HG03103 (cell line): ENCODE measurements around the gene FNBP1.

Experiments used
- ATAC-seq: cut with Tn5 transposase; IDR thresholded peaks from one replicate; pipeline ENCODE4 v1.9.1; 2021; ENCODE audit warnings: low read depth; ENCODE audit not compliant: unreplicated experiment

Gene FNBP1

DNA sequence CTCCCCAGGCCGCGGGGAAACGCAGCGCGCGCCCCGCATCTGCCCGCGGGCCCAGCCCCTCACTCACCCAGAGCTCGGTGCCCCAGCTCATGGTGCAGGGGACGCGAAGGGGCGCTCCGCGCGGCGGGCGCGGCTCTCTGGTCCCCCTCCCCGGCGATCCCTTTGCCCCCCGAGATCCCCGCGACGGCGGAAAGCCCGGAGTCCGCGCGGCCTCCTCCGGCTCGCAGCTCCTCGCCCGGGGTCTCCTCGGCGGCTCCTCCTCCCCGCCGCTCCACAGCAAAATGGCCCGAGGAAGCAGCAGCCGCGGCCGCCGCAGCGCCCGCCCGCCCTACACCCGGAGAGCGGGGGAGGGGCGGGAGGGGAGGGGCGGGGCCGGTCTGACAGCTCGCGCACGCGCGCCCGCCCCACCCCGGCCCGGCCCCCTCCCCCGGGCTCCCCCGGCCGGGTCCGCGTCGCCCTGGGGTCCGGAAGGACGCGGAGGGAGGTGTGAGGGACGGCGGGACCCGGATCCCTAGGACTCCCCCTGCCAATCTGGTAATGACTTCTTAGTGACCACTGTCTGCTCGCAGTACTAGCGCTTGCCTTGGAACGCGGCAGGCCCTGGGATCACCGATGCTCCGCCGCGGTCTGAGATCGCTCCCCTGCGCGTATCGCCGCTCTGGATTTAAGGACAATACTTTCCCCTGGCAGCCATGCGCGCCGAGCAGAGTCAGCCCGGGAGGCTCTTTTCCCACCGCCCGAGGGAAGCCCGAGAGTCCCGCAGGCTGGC is at the start of gene FNBP1:
FNBP1 (minus strand) TSS at position 305 of the 769 bp plus-strand sequence; CDS start at position 91, 214 bp downstream.
- no peak for ATAC-seq

DNA sequence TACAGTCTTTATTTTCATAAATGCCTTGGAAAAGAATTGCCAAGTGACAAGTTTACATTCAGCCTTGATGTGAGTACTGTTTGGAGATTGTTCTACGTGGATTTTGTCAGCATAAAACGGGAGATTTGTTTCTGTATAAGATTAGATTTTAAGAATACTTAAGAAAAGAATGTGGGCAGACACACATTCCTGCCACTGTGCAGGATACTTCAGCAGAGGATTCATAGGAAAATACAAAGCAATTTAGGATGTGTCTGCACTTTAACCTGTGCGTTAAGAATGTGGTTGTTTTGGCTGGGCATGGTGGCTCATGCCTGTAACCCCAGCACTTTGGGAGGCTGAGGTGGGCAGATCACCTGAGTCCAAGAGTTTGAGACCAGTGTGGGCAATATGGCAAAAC is 47.9 kb upstream of the FNBP1 start:
- no peak for ATAC-seq

DNA sequence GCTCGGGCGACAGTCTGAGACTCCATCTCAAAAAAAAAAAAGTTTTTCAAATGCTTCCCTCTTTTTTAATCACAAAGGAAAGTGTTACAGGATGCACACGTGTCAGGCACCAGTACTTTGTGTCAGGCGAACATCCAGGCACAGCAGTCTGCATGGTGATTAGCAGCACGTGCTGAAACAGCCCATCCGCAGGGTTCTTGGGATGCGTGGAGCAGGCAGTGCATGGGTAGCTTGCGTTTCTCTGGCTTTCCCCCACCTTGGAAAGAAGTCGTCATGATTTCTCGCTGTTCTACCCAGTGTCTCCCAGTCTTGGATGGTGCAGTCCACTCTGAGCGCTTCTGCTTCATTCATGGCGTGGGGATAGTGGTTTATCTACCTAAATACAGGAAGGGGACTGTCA is 46.2 kb upstream of the FNBP1 start:
- no peak for ATAC-seq

DNA sequence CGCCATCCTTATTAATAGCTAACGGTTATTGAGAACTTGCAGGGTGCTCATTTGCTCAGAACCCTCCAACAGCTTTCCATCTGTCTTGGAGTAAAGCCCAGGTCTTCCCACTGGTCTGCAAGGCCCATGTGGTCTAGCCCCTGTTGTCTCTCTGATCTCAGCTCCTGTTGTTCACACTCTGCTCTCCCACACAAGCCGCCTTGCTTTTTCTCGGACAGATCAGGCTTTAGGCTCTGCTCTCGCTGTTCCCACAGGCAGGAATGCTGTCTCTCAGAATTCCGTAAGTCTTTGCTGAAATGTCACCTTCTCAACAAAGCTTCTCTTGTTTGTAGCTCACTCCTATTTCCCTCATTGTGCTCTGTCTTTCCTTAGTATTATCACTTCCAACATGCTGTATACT is 45.1 kb upstream of the FNBP1 start:
- no peak for ATAC-seq

DNA sequence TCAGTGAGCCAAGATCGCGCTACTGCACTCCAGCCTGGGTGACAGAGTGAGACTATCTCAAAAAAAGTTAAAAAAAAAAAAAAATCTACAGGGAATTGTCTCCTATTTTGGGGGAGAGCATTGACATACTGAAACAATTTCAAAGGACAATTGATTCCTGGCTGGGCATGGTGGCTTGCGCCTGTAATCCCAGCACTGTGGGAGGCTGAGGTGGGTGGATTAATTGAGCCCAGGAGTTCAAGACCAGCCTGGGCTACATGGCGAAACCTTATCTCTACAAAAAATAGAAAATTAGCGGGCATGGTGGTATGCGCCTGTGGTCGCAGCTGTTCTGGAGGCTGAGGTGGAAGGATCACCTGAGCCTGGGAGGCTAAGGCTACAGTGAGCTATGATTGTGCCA is 41.3 kb upstream of the FNBP1 start:
- ATAC-seq, result no peak

DNA sequence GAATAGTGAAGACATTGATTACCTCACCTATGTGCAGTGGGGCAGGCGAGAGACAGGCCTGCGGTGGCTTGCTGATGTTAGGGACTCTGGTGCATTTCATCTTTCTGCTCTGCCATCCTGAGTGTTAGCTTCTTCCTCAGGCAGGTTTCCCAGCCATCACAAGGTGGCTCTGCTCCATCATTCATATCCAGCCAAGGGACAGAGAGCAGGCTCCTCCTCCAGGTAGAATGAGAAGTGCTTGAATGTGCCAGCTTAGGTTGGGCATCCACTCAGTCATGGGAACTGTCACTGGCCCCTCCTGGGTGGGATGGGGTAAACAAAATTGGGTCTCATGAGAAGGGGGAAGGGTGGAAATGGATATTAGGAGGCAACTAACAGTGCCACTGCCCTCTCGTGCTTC is 35.6 kb upstream of the FNBP1 start:
- no peak for ATAC-seq

DNA sequence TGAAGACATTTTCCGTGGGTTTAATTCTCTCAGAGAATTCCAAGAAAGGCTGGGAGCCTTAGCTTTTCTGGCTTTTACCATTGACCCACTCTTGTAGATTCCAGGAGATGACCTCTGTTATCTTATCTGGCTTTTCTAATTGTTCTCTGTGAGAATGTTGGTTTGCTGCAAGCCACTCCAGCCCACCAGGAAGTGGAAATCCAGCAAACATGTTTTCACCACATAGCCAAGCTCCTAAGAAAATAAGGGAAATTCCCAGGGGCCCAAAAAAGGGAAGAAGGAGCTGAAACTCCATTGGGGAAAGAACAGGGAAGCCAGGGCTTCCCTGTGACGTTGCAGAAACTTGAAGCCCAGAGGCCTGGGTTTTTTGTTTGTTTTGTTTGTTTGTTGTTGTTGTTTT is 30.4 kb upstream of the FNBP1 start:
- ATAC-seq, result no peak

DNA sequence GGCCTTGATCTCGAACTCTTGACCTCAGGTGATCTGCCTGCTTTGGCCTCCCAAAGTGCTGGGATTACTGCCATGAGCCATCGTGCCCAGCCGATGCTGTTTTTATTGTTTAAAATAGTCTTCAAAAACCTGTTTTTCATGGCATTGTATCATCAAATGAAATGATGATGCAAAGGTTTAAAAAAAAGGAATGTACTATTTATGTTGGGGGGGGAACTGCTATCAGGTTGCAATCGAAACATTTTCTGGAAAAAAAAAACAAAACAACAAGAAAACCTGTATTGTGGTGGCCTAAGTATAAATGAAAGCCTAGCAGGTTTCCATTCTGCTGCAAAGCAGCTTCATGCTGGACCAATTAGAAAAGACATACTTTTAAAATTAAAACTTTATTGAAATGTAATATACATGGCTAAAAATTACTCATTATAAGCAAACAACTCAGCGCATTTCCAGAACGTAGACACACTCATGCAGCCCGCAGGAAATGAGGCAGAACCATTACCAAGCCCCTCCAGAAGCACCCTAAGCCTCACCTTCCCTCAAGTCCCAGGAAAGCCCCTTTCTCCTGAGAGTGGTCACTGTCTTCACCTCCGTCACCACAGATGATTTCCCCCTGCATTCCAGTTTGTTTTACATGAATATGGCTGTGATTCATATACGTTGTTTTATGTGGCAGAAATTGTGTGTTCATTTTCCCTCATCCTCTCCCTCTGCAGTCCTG is 29.7 kb upstream of the FNBP1 start:
- no peak for ATAC-seq

DNA sequence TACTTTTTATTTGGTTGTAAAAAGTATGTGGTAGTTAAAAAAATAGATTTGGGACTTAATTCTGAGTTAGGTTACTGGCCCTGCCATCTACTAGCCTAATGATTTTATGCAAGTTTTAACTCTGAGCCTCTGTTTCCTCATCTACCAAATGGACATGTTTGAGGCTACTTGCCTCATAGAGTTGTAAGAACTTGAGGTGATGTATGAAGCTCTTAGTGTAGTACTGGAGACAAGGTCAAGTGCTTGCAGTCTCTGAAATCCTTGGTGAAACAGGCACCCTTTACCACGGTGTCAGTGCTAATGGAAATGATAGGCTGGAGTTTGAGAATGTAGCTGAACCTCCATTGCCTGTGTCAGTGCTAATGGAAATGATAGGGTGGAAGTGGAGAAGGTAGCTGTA is 26.1 kb upstream of the FNBP1 start:
- no peak for ATAC-seq

DNA sequence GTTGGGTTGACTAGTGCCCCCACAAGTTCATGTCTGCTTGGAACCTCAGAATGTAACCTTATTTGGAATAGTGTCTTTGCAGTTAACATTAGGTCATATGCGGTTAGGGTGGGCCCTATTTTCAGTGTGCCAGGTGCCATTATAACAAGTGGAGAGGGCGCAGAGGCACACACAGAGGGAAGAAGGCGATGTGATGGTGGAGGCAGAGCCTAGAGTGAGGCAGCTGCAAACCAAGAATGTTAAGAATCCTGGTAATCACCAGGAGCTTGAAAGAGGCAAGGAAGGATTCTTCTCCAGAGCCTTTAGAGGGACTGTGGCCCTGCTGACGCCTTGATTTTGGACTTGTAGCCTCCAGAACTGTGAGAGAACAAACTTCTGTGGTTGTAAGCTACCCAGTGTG is 21.6 kb upstream of the FNBP1 start:
- no peak for ATAC-seq

DNA sequence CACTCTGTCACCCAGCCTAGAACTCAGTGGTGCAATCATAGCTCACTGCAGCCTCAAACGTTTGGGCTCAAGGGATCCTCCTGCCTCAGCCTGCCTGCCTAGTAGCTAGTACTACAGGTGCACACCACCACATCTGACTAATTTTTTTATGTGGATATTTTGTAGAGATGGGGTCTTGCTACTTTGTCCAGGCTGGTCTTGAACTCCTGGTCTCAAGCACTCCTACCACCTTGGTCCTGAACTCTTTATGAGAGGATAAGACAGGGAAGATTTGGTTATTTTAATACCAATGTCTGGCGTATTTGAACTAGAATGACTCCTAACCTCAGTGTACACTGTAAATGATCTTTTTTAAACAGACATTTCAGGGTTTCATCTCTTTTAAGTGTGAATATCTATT is 19.8 kb upstream of the FNBP1 start:
- no peak for ATAC-seq

DNA sequence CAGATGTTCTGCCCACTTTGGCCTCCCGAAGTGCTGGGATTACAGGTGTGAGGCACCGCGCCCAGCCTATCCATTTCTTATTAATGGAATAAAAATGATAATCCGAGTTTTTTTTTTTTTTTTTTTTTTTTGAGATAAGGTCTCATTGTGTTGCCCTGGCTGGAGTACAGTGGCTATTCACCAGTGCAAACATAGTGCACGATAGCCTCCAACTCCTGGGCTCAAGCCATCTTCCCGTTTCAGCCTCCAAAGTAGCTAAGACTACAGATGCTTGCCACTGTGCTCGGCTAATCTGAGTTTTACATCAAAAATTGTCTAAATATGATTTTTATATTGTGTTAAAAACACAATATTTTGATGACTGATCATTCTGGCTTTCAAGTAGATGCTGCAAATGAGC is 17.3 kb upstream of the FNBP1 start:
- ATAC-seq, result no peak

DNA sequence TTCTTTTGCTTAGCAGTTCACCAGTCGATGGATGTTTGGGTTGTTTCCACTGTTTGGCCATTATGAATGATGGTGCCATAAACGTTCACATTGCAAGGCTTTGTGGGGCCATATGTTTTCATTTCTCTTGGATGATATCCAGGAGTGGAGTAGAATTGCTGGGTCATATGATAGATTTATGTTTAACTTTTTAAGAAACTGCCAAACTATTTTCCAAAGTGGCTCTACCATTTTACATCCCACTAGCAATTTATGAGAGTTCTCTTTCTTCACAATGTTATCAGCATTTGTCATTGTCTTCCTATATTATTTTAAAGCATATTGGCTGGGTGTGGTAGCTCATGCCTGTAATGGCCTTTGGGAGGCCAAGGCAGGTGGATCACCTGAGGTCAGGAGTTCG is 15.9 kb upstream of the FNBP1 start:
- no peak for ATAC-seq

DNA sequence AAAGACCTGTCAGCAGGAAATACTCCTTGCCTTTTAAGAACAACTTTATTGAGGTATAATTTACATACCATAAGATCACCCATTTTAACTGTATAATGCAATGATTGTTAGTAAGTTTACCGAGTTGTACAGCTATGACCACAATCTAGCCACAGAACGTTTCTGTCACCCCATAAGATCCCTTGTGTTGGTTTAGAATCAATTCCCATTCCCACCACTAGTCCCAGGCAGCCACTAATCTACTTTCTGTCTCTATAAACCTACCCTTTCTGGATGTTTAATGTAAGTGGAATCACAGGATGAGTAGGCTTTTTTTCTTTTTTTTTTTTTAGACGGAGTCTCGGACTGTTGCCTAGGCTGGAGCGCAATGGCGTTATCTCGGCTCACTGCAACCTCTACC is 15.2 kb upstream of the FNBP1 start:
- ATAC-seq, result no peak

DNA sequence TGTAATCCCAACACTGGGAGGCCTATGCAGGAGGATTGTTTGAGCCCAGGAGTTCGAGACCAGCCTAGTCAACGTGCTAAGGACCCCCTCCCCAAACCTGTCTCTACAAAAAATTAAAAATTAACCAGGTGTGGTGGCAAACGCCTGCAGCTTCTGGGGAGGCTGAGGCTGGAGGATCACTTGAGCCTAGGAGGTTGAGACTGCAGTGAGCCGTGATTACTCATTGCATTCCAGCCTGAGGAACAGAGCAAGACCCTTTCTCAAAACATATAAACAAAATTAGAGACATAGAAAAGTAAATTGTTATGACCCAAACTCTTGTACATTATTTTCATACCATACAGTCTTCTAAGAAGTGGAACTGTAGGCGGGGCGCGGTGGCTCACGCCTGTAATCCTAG is 11.8 kb upstream of the FNBP1 start:
- no peak for ATAC-seq

DNA sequence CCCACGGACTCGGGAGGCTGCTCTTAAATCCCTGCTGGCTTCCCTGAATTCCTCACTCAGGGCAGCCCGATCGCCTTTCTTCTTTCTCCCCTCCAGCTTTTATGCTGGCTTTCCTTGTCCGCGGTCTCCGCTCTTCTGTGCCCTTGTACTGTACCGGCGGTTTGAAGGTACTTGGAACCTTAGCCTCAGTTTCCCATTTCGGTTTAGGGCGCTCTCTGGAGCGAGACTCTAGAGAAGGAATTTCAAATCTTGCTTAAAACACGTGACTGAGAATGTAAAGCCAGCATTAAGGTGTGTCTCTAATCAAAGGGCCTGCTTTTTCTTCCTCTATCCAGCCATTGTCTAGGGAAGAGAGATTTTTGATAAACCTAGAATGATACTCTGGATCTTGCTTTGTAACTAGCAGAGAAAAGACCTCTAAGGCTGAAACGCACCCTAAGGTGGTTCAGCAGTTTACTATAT is 11.4 kb upstream of the FNBP1 start:
- ATAC-seq, result no peak

DNA sequence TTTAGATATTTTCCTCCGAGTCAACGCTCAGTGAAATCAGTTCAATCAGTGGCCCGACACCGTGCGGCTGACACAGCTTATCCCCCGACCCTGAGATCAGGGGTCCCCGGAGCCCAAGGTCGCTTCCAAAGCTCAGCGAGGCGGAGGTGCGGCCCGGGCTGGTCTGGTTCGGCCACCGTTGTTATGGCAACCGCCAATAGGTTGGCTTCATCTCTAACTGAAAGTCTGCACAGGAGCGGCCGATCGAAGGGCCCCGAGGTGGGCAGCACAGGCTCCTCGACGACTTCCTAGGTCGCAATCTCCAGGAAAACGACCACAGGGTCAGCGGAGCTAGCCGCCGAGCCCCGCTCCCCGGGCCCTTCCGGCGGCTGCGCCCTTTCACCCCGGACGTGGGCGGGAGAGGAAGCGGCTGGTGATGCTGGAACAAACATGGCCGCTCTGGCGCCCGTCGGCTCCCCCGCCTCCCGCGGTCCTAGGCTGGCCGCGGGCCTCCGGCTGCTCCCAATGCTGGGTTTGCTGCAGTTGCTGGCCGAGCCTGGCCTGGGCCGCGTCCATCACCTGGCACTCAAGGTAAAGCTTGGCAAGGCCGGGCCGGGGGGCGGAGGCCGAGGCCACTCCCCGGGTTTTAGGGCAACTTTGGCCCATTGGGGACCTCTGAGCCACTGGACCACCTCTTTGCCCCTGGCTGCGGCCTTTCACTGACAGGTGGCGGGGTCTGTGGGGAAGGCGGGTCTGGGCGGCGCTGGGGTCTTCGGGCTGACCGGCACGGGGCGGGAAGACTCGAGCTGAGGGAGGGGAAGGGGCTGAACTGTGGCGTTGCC is 10.7 kb upstream of the FNBP1 start, which contains the start of gene GPR107:
GPR107 (plus strand) TSS at position 403 of the 821 bp plus-strand sequence; CDS start at position 430, 27 bp downstream.
- peak; percentile 54 for ATAC-seq

DNA sequence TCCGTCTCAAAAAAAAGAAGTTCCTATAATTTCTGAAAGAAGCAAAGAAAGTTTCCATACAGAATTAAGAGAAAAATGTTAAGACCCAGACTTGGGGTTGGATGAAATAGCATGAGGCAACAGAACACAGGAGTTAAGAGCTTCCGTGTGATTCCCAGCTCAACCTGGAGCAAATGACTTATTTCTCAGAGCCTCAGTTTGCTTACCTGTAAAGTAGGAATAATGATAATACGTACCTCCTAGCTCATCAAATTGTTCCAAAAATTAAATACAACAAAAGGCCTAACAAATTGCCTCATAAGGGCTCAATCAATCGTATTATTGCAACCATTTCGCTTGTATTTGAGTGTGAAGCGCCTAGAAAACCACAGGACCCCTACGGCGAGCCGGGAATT is 10.1 kb upstream of the FNBP1 start:
- ATAC-seq, result no peak

DNA sequence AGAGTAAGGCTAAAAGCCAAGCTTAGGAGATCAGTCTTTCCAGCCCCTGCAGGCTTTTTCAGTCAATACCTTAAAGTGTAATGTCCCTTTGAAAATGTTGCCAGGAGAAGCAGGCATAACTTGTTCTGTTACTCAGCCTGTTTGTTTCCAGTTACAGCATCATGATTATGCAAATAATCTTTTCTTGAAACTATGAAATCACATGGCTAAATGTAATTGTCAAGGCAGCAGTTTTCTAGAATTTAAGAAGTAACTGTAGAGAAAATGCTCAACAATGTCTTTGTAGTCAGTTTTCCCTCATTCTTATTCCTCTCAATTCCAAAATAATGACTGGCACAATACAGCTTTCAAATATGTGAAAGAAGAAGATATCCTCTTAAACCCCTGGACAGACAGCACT is 8.9 kb upstream of the FNBP1 start:
- no peak for ATAC-seq

DNA sequence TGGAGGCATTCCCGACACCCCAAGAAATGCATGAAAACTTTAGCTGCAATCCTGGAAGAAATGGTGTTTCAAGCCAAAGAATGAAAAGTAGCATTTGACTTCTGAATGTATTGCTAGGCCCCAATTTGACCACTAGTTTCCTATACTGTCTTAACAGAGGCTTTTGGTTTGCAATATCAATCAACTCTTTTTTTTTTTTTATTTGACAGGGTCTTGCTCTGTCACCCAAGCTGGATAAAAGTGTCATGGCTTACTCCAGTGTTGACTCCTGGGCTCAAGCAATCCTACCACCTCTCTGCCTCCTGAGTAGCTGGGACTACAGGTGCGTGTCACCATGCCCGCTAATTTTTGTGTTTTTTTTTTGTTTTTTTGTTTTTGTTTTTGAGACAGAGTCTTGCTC is 7.5 kb upstream of the FNBP1 start:
- ATAC-seq, result no peak
